ENCODE data around the gene CAMK1D. TPM values are rescaled to one million over a fixed set of nuclear protein-coding genes. Genes with fewer than 3 reads are reported as not detected.

CAMK1D gene
- total RNA-seq, 1 experiment from 2014 or later = 6.0 TPM

DNA sequence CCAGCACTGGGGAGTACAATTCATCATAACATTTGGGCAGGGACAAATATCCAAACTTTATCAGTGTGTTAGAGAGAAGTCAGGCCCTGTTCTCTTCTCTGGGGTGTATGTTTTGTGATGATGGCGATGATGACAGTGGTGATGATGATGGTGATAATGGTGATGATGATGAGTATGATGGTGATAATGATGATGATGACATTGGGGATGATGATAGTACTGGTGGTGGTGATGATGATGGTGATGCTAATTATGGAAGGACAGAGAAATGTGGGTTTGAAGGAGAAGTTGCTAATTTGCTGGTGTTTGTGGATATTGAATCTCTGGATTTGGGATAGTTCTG lies 64.0 kb downstream of the CAMK1D start:
- BruUV-seq (replicated peaks) = no TSS peak
- H3K9me2 ChIP-seq (ENCODE audit: insufficient read depth) = no peaks in the 10 kb centered on the region
- H3K9me3 ChIP-seq (ENCODE audit: insufficient read depth, low read depth) = no peaks in the 10 kb centered on the region
- no peak overlapping the region for H3K4me3 ChIP-seq
- CTCF ChIA-PET = no interaction called here
- H3K27me3 ChIP-seq (ENCODE audit: insufficient read depth, low read depth) = no peaks in the 10 kb centered on the region
- no peaks in the 10 kb centered on the region for H3K36me3 ChIP-seq (ENCODE audit: low read depth)
- intact Hi-C loops (cut with micrococcal nuclease; ENCODE audit: unreplicated experiment) = no loop called here
- POLR2A ChIA-PET (ENCODE audit: unreplicated experiment) = no interaction called here
- no peak for DNase-seq
- H3K27ac ChIP-seq = no peak overlapping the region
- no peak overlapping the region for H2AFZ ChIP-seq
- H3K4me2 ChIP-seq = no peak overlapping the region
- no peaks in the 10 kb centered on the region for H3F3A ChIP-seq (ENCODE audit: insufficient read depth, low read depth)
- H4K20me1 ChIP-seq (ENCODE audit: insufficient read depth) = no peaks in the 10 kb centered on the region
- no peaks in the 10 kb centered on the region; the same call in 1 of the 2 replicates for H3K4me1 ChIP-seq (replicated peaks; ENCODE audit: insufficient read depth)
- H3K79me2 ChIP-seq (ENCODE audit: low read depth) = no peaks in the 10 kb centered on the region
- TF ChIP-seq, protein P1, sequence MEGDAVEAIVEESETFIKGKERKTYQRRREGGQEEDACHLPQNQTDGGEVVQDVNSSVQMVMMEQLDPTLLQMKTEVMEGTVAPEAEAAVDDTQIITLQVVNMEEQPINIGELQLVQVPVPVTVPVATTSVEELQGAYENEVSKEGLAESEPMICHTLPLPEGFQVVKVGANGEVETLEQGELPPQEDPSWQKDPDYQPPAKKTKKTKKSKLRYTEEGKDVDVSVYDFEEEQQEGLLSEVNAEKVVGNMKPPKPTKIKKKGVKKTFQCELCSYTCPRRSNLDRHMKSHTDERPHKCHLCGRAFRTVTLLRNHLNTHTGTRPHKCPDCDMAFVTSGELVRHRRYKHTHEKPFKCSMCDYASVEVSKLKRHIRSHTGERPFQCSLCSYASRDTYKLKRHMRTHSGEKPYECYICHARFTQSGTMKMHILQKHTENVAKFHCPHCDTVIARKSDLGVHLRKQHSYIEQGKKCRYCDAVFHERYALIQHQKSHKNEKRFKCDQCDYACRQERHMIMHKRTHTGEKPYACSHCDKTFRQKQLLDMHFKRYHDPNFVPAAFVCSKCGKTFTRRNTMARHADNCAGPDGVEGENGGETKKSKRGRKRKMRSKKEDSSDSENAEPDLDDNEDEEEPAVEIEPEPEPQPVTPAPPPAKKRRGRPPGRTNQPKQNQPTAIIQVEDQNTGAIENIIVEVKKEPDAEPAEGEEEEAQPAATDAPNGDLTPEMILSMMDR (conservative IDR thresholded peaks at IDR 0.05) = no peak
- no peak for TF ChIP-seq EZH2 (IDR thresholded peaks at IDR 0.05; ENCODE audit: low read depth)

DNA sequence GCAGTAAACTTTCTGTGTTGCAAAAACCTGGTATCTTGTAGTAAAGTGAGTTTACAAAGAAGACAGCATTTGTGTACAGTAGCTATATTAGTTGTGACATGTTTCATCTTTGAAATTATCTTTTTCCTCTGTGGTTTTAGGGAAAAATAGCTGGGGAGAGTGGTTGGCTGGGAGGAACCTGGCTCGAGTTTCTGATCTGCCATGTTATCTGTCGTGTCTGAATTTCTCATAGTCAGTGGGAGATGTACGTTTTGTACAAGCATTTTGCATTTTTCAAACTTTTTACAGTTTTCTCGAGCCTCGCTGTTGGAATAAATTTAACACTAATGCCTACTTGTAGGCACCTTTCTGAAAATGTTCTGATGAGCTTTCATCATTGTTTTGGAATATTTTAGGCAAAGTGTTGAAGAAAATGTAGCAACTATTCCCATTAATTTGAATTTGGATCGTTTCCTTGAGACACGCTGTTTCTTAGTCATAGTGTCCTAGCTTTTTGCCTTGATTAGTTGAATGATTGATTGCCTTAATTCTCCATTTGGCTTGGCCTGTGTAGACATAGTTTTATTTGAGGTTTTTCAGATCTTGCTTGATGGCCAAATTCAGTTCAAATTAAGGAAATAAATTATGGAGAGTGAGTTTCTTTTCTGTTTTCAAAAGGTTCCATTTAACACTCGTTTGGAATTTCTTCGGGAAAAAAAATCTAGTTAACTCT lies 65.1 kb downstream of the CAMK1D start:
- POLR2A ChIA-PET (ENCODE audit: unreplicated experiment) = no interaction called here

DNA sequence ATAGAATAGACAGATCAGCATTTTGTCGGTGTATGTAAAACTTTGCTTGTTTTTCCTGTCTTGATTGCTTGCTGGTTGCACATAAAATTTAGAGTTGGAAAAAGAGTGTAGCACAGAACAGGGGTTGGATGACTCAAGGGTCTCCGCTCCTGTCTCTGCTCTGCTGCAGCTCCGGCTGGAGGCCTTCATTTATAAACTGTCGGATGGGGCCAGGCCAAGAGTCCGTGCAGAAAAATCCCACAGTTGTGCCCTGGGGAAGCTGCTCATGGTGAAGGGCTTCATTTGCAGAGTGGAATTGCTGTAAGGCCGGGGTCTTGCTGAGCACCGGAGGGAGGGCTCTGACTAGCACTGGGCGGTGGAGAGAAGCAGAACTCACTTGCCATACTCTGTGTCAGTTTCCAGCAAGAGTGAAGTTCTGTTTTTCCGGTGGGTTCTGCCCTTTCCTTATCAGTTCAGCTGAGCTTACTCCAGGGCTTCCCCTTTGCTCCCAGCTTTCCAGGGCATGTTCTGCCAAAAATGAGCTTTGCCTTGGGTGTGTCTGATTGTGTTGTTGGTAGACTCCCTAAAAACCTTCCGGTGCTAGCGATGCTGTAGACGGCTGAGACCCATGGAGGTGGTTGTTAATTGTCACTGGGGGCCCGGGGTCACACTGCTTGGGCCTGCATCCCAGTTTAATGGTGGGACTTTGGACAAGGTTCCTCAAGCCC lies 67.2 kb downstream of the CAMK1D start:
- H3K27me3 ChIP-seq (ENCODE audit: insufficient read depth, low read depth) = no peaks in the 10 kb centered on the region
- no TSS peak for BruUV-seq (replicated peaks)
- no peak overlapping the region for H3K4me3 ChIP-seq
- H3K4me1 ChIP-seq (replicated peaks; ENCODE audit: insufficient read depth) = peaks cover 17% of the 10 kb centered on the region
- no peaks in the 10 kb centered on the region for H3K9me3 ChIP-seq (ENCODE audit: insufficient read depth, low read depth)
- ChIA-PET CTCF (interaction anchor here (0.6 kb wide), 1 partner anchor 659 kb away, joined by 4 read pairs; no protein-coding TSS in a partner anchor), POLR2A (ENCODE audit: unreplicated experiment) (interaction anchor here (0.6 kb wide), 1 partner anchor 123 kb away, joined by 3 read pairs; no protein-coding TSS in a partner anchor)
- no peaks in the 10 kb centered on the region for H3K36me3 ChIP-seq (ENCODE audit: low read depth)
- no peaks in the 10 kb centered on the region for H3K9me2 ChIP-seq (ENCODE audit: insufficient read depth)
- 0 out of 2 replicates have a peak, but pooled peaks cover 9% of the 10 kb centered on the region for H3K79me2 ChIP-seq (ENCODE audit: low read depth)
- no peak for TF ChIP-seq EZH2 (IDR thresholded peaks at IDR 0.05; ENCODE audit: low read depth)
- TF ChIP-seq, protein P1 (conservative IDR thresholded peaks at IDR 0.05) = no peak
- no peak overlapping the region for H2AFZ ChIP-seq
- intact Hi-C loops (cut with micrococcal nuclease; ENCODE audit: unreplicated experiment) = no loop called here
- H4K20me1 ChIP-seq (ENCODE audit: insufficient read depth) = no peaks in the 10 kb centered on the region
- DNase-seq = no peak
- no peak overlapping the region for H3K4me2 ChIP-seq
- peaks cover 13% of the 10 kb centered on the region; the same call in 1 of the 2 replicates for H3F3A ChIP-seq (ENCODE audit: insufficient read depth, low read depth)
- H3K27ac ChIP-seq = no peak overlapping the region

More for the DNA sequence above, 65.1 kb downstream of the CAMK1D start:
- no peaks in the 10 kb centered on the region for H3K9me3 ChIP-seq (ENCODE audit: insufficient read depth, low read depth)
- intact Hi-C loops (cut with micrococcal nuclease; ENCODE audit: unreplicated experiment) = no loop called here
- H3K9me2 ChIP-seq (ENCODE audit: insufficient read depth) = no peaks in the 10 kb centered on the region
- H3K79me2 ChIP-seq (ENCODE audit: low read depth) = no peaks in the 10 kb centered on the region
- no peak overlapping the region for H3K4me2 ChIP-seq
- no peaks in the 10 kb centered on the region for H4K20me1 ChIP-seq (ENCODE audit: insufficient read depth)
- H3F3A ChIP-seq (ENCODE audit: insufficient read depth, low read depth) = peaks cover 9% of the 10 kb centered on the region; the same call in 1 of the 2 replicates
- CTCF ChIA-PET = no interaction called here
- no peak overlapping the region for H2AFZ ChIP-seq
- peaks cover 11% of the 10 kb centered on the region for H3K4me1 ChIP-seq (replicated peaks; ENCODE audit: insufficient read depth)
- TF ChIP-seq, protein P1 (conservative IDR thresholded peaks at IDR 0.05) = no peak
- TF ChIP-seq EZH2 (IDR thresholded peaks at IDR 0.05; ENCODE audit: low read depth) = no peak
- DNase-seq = no peak
- no peak overlapping the region for H3K4me3 ChIP-seq
- no peaks in the 10 kb centered on the region for H3K36me3 ChIP-seq (ENCODE audit: low read depth)
- no TSS peak for BruUV-seq (replicated peaks)
- no peak overlapping the region for H3K27ac ChIP-seq
- no peaks in the 10 kb centered on the region for H3K27me3 ChIP-seq (ENCODE audit: insufficient read depth, low read depth)

Measured in PC-9 (cell line).